Tongue (tissue), 1 donor: ENCODE data around the gene RBKS. TPM values are rescaled to one million over a fixed set of nuclear protein-coding genes. Genes with fewer than 3 reads are reported as not detected.

ENCODE experiments used
- total RNA-seq: library from RNA; depleted of rRNA; stranded (reverse); fragments of >200 nt; gene quantifications from one replicate; pipeline ENCODE4 v1.2.3, GENCODE V29; 2014

The RBKS gene
- total RNA-seq, 1 donor from 2014 or later, result 0.62 TPM

Other genes with a start within 250 kb of the RBKS start
- 22.4 TPM for gene SUPT7L, start 226.8 kb downstream of the RBKS start, total RNA-seq
- gene SLC4A1AP, start 226.5 kb downstream of the RBKS start, total RNA-seq, result 29.7 TPM
- gene MRPL33, start 118.7 kb downstream of the RBKS start, total RNA-seq, result 168 TPM
- 16.1 TPM for gene BABAM2, start 342 bp upstream of the RBKS start, total RNA-seq